BLaER1 treated with 17β-estradiol and CSF1 and Interleukin-3, amounts not matched to agents 10 nM and 100 nM (cell line): ENCODE measurements around the gene HDGFL3.

Experiments
- H3K27ac ChIP-seq, 11 experiments: shearing (Covaris generic); formaldehyde crosslinking; 2 replicates each; pipeline ENCODE4 v1.8.1; 2022
- H3K27me3 ChIP-seq, 11 experiments: shearing (Covaris generic); formaldehyde crosslinking; 2 replicates each; pipeline ENCODE4 v1.8.1; 2022
- H3K36me3 ChIP-seq, 11 experiments: shearing (Covaris generic); formaldehyde crosslinking; 2 replicates each; pipeline ENCODE4 v1.8.1; 2022
- H3K4me1 ChIP-seq, 10 experiments: shearing (Covaris generic); formaldehyde crosslinking; 2 replicates each; pipeline ENCODE4 v1.8.1; 2022
- H3K4me2 ChIP-seq, 11 experiments: shearing (Covaris generic); formaldehyde crosslinking; 2 replicates each; pipeline ENCODE4 v1.8.1; 2022
- H3K4me3 ChIP-seq, 10 experiments: shearing (Covaris generic); formaldehyde crosslinking; 2 replicates each; pipeline ENCODE4 v1.8.1; 2022
- H3K9ac ChIP-seq, 11 experiments: shearing (Covaris generic); formaldehyde crosslinking; 2 replicates each; pipeline ENCODE4 v1.8.1; 2022
- H3K9me3 ChIP-seq, 11 experiments: shearing (Covaris generic); formaldehyde crosslinking; replicated peaks in 1 of 11; 2 replicates each; pipeline ENCODE4 v1.8.1; 2022
- H4K20me1 ChIP-seq, 11 experiments: shearing (Covaris generic); formaldehyde crosslinking; 2 replicates each; pipeline ENCODE4 v1.8.1; 2022
- Cebpa-rat ChIP-seq, 11 experiments: shearing (Covaris generic); IDR thresholded peaks; 2 replicates each; pipeline ENCODE4 v1.8.1; 2022

The HDGFL3 gene

DNA sequence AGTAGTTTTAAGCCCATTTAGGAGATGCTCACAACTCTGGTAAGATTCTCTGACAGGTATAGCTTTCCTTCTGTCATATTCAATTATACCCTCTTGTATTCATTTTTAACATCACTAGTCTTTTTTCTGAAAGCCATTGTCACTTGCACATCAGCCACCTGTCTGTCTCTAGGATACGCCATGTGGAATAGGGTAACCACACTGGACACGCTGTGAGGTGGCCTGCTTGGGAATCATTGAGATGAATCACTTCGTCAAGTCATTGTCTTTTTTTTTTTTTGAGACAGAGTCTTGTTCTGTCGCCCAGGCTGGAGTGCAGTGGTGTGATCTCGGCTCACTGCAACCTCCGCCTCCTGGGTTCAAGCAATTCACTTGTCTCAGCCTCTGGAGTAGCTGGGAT is 92.8 kb downstream of the HDGFL3 start:
- Histone ChIP-seq H3K4me1 (peaks cover 11 to 22% (median 18%) of the 10 kb centered on the region in 10 experiments), H3K9me3 (no peaks in the 10 kb centered on the region), H3K4me2 (no peak overlapping the region), H3K9ac (no peak overlapping the region), H3K4me3 (no peak overlapping the region), H3K27ac (no peak overlapping the region), H3K36me3 (peaks cover 16 to 94% (median 40%) of the 10 kb centered on the region in 11 experiments; a peak in 19 of 22 replicates), H4K20me1 (peaks cover 0 to 71% (median 5%) of the 10 kb centered on the region in 11 experiments; a peak in 9 of 22 replicates), H3K27me3 (no peaks in the 10 kb centered on the region)
- no peak for TF ChIP-seq Cebpa-rat (IDR thresholded peaks at IDR 0.05)

DNA sequence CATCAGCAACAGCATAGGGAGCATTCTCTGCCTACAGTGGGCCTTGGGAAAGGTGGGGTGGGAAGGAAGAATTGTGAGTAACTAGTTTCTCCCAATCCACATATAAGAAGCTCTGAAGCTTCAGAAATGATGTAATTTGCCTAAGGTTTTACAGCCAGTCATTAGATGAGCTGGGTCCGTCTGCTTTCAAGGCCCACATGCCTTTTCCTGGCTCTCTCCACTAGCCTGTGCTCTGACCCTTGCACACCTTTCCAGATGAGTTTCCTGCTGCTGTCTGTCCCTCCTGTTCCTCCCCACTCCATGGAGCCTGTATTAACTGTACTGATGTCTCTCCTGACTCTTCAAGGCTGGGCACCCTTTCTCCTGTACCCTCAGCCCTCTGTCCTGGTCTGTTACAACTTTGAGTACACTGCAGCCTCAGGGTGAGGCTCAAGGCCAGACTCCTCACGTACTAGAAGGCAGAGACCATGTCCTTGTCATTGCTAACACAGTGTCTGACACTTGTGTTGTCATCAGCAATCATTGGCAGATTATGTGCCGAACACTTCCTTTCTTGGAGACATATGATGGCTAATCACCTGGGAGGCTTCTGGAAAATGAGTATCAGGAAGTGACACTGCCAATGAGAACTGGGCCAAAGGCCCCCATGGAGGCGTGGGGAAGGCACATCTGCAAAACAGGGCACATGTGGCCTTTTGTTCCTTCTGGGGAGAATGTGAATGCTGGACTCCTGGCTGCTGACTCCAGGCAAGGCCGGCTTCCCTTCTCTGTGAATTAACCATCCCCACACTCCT is 93.5 kb downstream of the HDGFL3 start:
- Histone ChIP-seq H3K9ac (no peak overlapping the region), H3K36me3 (peaks cover 10 to 86% (median 40%) of the 10 kb centered on the region in 11 experiments; a peak in 19 of 22 replicates), H3K27me3 (no peaks in the 10 kb centered on the region), H4K20me1 (peaks cover 0 to 75% (median 5%) of the 10 kb centered on the region in 11 experiments; a peak in 10 of 22 replicates), H3K9me3 (no peaks in the 10 kb centered on the region), H3K27ac (no peak overlapping the region), H3K4me2 (0 out of 22 replicates have a peak overlapping the region, but pooled peaks of 1 of the 11 experiments have one; percentile 12), H3K4me3 (no peak overlapping the region), H3K4me1 (peaks cover 19 to 30% (median 26%) of the 10 kb centered on the region in 10 experiments)
- TF ChIP-seq Cebpa-rat (IDR thresholded peaks at IDR 0.05): no peak

- no peaks in the 10 kb centered on the region for H3K9me3 ChIP-seq
- peaks cover 0 to 72% (median 5%) of the 10 kb centered on the region in 11 experiments; a peak in 10 of 22 replicates for H4K20me1 ChIP-seq
- H3K4me2 ChIP-seq: no peak overlapping the region
- peaks cover 27 to 31% (median 29%) of the 10 kb centered on the region in 10 experiments for H3K4me1 ChIP-seq
- peaks cover 0 to 6% (median 3%) of the 10 kb centered on the region in 11 experiments; a peak in 16 of 22 replicates for H3K27me3 ChIP-seq
- no peak for TF ChIP-seq Cebpa-rat (IDR thresholded peaks at IDR 0.05)
- H3K9ac ChIP-seq: no peak overlapping the region
- peaks cover 10 to 74% (median 40%) of the 10 kb centered on the region in 11 experiments; a peak in 19 of 22 replicates for H3K36me3 ChIP-seq
- H3K27ac ChIP-seq: no peak overlapping the region
- H3K4me3 ChIP-seq: no peak overlapping the region
Observed at GRCh38 chr15:83112956-83113299, 94.7 kb downstream of the HDGFL3 start.

- peaks cover 0 to 12% (median 9%) of the 10 kb centered on the region in 11 experiments; a peak in 19 of 22 replicates for H3K27me3 ChIP-seq
- H4K20me1 ChIP-seq: peaks cover 0 to 69% (median 5%) of the 10 kb centered on the region in 11 experiments; a peak in 10 of 22 replicates
- peaks cover 28 to 36% (median 34%) of the 10 kb centered on the region in 10 experiments for H3K4me1 ChIP-seq
- peaks cover 10 to 69% (median 40%) of the 10 kb centered on the region in 11 experiments; a peak in 19 of 22 replicates for H3K36me3 ChIP-seq
- TF ChIP-seq Cebpa-rat (IDR thresholded peaks at IDR 0.05): no peak
- H3K4me2 ChIP-seq: no peak overlapping the region
- H3K27ac ChIP-seq: no peak overlapping the region
- no peak overlapping the region for H3K4me3 ChIP-seq
- no peak overlapping the region for H3K9ac ChIP-seq
- no peaks in the 10 kb centered on the region for H3K9me3 ChIP-seq
Observed at GRCh38 chr15:83112233-83112955, 95.2 kb downstream of the HDGFL3 start.

DNA sequence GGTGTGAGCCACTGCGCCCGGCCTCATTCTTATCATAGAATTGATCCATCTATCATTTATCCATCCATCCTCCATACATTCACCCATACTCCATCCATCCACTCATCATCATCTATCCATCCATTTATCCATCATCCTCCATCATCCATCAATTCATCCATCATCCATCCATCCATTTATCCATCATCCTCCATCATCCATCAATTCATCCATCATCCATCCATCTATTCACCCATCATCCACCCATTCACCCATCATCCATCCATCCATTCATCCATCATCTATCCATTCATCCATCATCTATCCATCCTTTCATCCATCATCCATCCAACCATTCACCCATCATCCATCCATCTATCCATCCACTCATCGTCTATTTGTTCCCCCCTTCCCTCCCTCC is 96.5 kb downstream of the HDGFL3 start:
- H4K20me1 ChIP-seq: peaks cover 0 to 60% (median 5%) of the 10 kb centered on the region in 11 experiments; a peak in 10 of 22 replicates
- peaks cover 10 to 56% (median 33%) of the 10 kb centered on the region in 11 experiments; a peak in 19 of 22 replicates for H3K36me3 ChIP-seq
- no peak overlapping the region for H3K4me3 ChIP-seq
- TF ChIP-seq Cebpa-rat (IDR thresholded peaks at IDR 0.05): no peak
- H3K4me1 ChIP-seq: peaks cover 28 to 45% (median 42%) of the 10 kb centered on the region in 10 experiments
- no peak overlapping the region for H3K9ac ChIP-seq
- H3K27me3 ChIP-seq: peaks cover 0 to 24% (median 19%) of the 10 kb centered on the region in 11 experiments; a peak in 19 of 22 replicates
- peak overlapping the region in 4 of 11 experiments; percentile 95 to 99 (median 96); a peak in 4 of 22 replicates for H3K4me2 ChIP-seq
- no peaks in the 10 kb centered on the region for H3K9me3 ChIP-seq
- no peak overlapping the region for H3K27ac ChIP-seq

- no peaks in the 10 kb centered on the region for H3K9me3 ChIP-seq
- peak overlapping the region; percentile 50 to 100 (median 98); a peak in 21 of 22 replicates for H3K4me2 ChIP-seq
- peaks cover 0 to 56% (median 5%) of the 10 kb centered on the region in 11 experiments; a peak in 10 of 22 replicates for H4K20me1 ChIP-seq
- peak overlapping the region in 2 of 11 experiments; percentile 2 to 9; a peak in 3 of 22 replicates for H3K9ac ChIP-seq
- peaks cover 0 to 27% (median 19%) of the 10 kb centered on the region in 11 experiments; a peak in 19 of 22 replicates for H3K27me3 ChIP-seq
- peak overlapping the region in 5 of 11 experiments; percentile 33 to 84 (median 64); a peak in 7 of 22 replicates for H3K27ac ChIP-seq
- peaks cover 8 to 49% (median 25%) of the 10 kb centered on the region in 11 experiments; a peak in 19 of 22 replicates for H3K36me3 ChIP-seq
- H3K4me3 ChIP-seq: no peak overlapping the region
- peaks cover 28 to 45% (median 42%) of the 10 kb centered on the region in 10 experiments for H3K4me1 ChIP-seq
- TF ChIP-seq Cebpa-rat (IDR thresholded peaks at IDR 0.05): no peak
Observed at GRCh38 chr15:83110381-83110780, 97.2 kb downstream of the HDGFL3 start.

- H3K9me3 ChIP-seq: no peaks in the 10 kb centered on the region
- peaks cover 0 to 27% (median 19%) of the 10 kb centered on the region in 11 experiments; a peak in 19 of 22 replicates for H3K27me3 ChIP-seq
- peak overlapping the region in 9 of 11 experiments; percentile 64 to 91 (median 75); a peak in 16 of 22 replicates for H3K27ac ChIP-seq
- no peak for TF ChIP-seq Cebpa-rat (IDR thresholded peaks at IDR 0.05)
- peaks cover 0 to 53% (median 5%) of the 10 kb centered on the region in 11 experiments; a peak in 10 of 22 replicates for H4K20me1 ChIP-seq
- peak overlapping the region; percentile 92 to 100 (median 98) for H3K4me2 ChIP-seq
- H3K36me3 ChIP-seq: peaks cover under 1 to 40% (median 17%) of the 10 kb centered on the region in 11 experiments; a peak in 17 of 22 replicates
- H3K4me3 ChIP-seq: peak overlapping the region in 4 of 10 experiments; percentile 69 to 91 (median 76); a peak in 6 of 20 replicates
- peaks cover 28 to 45% (median 42%) of the 10 kb centered on the region in 10 experiments for H3K4me1 ChIP-seq
- H3K9ac ChIP-seq: peak overlapping the region in 4 of 11 experiments; percentile 26 to 89 (median 58); a peak in 6 of 22 replicates
Observed at GRCh38 chr15:83109532-83109931, 98.1 kb downstream of the HDGFL3 start.
